HG03135 (cell line): ENCODE measurements around the gene GRM1.

Experiments used
- ATAC-seq: cut with Tn5 transposase; IDR thresholded peaks from one replicate; pipeline ENCODE4 v1.9.1; 2021; ENCODE audit warnings: mild to moderate bottlenecking, moderate library complexity; ENCODE audit not compliant: unreplicated experiment

Gene GRM1

GRCh38 chr6:146361128-146361924, 332.5 kb downstream of the GRM1 start:
- no peak for ATAC-seq

GRCh38 chr6:146363838-146364607, 335.2 kb downstream of the GRM1 start:
- no peak for ATAC-seq

GRCh38 chr6:146364816-146365594, 336.1 kb downstream of the GRM1 start:
- ATAC-seq = no peak

- ATAC-seq = no peak
Observed at GRCh38 chr6:146367061-146367460, 338.2 kb downstream of the GRM1 start.

GRCh38 chr6:146369866-146370265, 341.0 kb downstream of the GRM1 start:
- no peak for ATAC-seq

GRCh38 chr6:146381486-146381885, 352.6 kb downstream of the GRM1 start:
- ATAC-seq = no peak

GRCh38 chr6:146388736-146389364, 360.0 kb downstream of the GRM1 start:
- no peak for ATAC-seq

GRCh38 chr6:146389740-146390139, 360.9 kb downstream of the GRM1 start:
- no peak for ATAC-seq

GRCh38 chr6:146397638-146398037, 368.8 kb downstream of the GRM1 start:
- ATAC-seq = no peak

- no peak for ATAC-seq
Observed at GRCh38 chr6:146402476-146402875, 373.6 kb downstream of the GRM1 start.

GRCh38 chr6:146408583-146408982, 379.7 kb downstream of the GRM1 start:
- no peak for ATAC-seq

GRCh38 chr6:146410851-146411595, 382.2 kb downstream of the GRM1 start:
- no peak for ATAC-seq

- no peak for ATAC-seq
Observed at GRCh38 chr6:146419576-146419975, 390.7 kb downstream of the GRM1 start.

GRCh38 chr6:146420255-146420654, 391.4 kb downstream of the GRM1 start:
- no peak for ATAC-seq

- ATAC-seq = no peak
Observed at GRCh38 chr6:146422789-146423375, 394.0 kb downstream of the GRM1 start.

GRCh38 chr6:146423452-146423851, 394.6 kb downstream of the GRM1 start:
- no peak for ATAC-seq

GRCh38 chr6:146426516-146426915, 397.7 kb downstream of the GRM1 start:
- ATAC-seq = no peak

- ATAC-seq = no peak
Observed at GRCh38 chr6:146429831-146430230, 401.0 kb downstream of the GRM1 start.

GRCh38 chr6:146433881-146434731, 405.2 kb downstream of the GRM1 start:
- no peak for ATAC-seq
